HG03432 (cell line): Measurements from ENCODE around the gene GOSR2.
"Not testable (repeated sequence)": the region's sequence is repeated elsewhere in the genome, so short reads cannot be mapped to it uniquely, and the experiment has no call there.

Source experiments
- ATAC-seq: cut with Tn5 transposase; IDR thresholded peaks from one replicate; pipeline ENCODE4 v1.9.1; 2021; ENCODE audit warnings: mild to moderate bottlenecking, moderate library complexity; ENCODE audit not compliant: unreplicated experiment

The GOSR2 gene

GRCh38 chr17:46892192-46892703 is 30.7 kb upstream of the GOSR2 start:
- ATAC-seq: no peak

GRCh38 chr17:46894024-46894423 is 28.9 kb upstream of the GOSR2 start:
- ATAC-seq: no peak

- no peak for ATAC-seq
These were observed 28.3 kb upstream of the GOSR2 start for GRCh38 chr17:46894476-46895151.

- no peak for ATAC-seq
These were observed 27.8 kb upstream of the GOSR2 start for GRCh38 chr17:46895171-46895570.

- no peak for ATAC-seq
These were observed 26.0 kb upstream of the GOSR2 start for GRCh38 chr17:46896991-46897390.

GRCh38 chr17:46898364-46898763 is 24.6 kb upstream of the GOSR2 start:
- ATAC-seq: no peak

- ATAC-seq: no peak
These were observed 24.1 kb upstream of the GOSR2 start for GRCh38 chr17:46898860-46899259.

GRCh38 chr17:46901291-46901690 is 21.7 kb upstream of the GOSR2 start:
- no peak for ATAC-seq

- ATAC-seq: no peak
These were observed 18.9 kb upstream of the GOSR2 start for GRCh38 chr17:46903762-46904672.

GRCh38 chr17:46908068-46908737 is 14.8 kb upstream of the GOSR2 start:
- no peak for ATAC-seq

- ATAC-seq: no peak
These were observed 12.6 kb upstream of the GOSR2 start for GRCh38 chr17:46910179-46910927.

GRCh38 chr17:46911311-46911710 is 11.6 kb upstream of the GOSR2 start:
- no peak for ATAC-seq

GRCh38 chr17:46915596-46915995 is 7.4 kb upstream of the GOSR2 start:
- no peak for ATAC-seq

GRCh38 chr17:46916211-46916610 is 6.7 kb upstream of the GOSR2 start:
- ATAC-seq: no peak

- ATAC-seq: no peak
These were observed 6.3 kb upstream of the GOSR2 start for GRCh38 chr17:46916623-46917022.

- ATAC-seq: no peak
These were observed 5.9 kb upstream of the GOSR2 start for GRCh38 chr17:46917041-46917440.

GRCh38 chr17:46917516-46917915 is 5.4 kb upstream of the GOSR2 start:
- ATAC-seq: no peak

GRCh38 chr17:46921962-46922361 is 998 bp upstream of the GOSR2 start:
- ATAC-seq: not testable (repeated sequence)

GRCh38 chr17:46922487-46922803 is 515 bp upstream of the GOSR2 start:
- peak; percentile 5 for ATAC-seq

GRCh38 chr17:46925185-46925868 is 2.4 kb downstream of the GOSR2 start:
- no peak for ATAC-seq
